ENCODE results near the gene RABGAP1L.
"Not testable (repeated sequence)": the region's sequence is repeated elsewhere in the genome, so short reads cannot be mapped to it uniquely, and the experiment has no call there.

- TF ChIP-seq, protein P1, sequence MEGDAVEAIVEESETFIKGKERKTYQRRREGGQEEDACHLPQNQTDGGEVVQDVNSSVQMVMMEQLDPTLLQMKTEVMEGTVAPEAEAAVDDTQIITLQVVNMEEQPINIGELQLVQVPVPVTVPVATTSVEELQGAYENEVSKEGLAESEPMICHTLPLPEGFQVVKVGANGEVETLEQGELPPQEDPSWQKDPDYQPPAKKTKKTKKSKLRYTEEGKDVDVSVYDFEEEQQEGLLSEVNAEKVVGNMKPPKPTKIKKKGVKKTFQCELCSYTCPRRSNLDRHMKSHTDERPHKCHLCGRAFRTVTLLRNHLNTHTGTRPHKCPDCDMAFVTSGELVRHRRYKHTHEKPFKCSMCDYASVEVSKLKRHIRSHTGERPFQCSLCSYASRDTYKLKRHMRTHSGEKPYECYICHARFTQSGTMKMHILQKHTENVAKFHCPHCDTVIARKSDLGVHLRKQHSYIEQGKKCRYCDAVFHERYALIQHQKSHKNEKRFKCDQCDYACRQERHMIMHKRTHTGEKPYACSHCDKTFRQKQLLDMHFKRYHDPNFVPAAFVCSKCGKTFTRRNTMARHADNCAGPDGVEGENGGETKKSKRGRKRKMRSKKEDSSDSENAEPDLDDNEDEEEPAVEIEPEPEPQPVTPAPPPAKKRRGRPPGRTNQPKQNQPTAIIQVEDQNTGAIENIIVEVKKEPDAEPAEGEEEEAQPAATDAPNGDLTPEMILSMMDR (IDR thresholded peaks at IDR 0.05), result not testable (repeated sequence)
- not testable (repeated sequence) for TF ChIP-seq POLR2A (IDR thresholded peaks at IDR 0.05)
Observed at GRCh38 chr1:175044591-175044990, 885.3 kb downstream of the RABGAP1L start.

Measured in body of pancreas (tissue), 4 donors.